Epithelial cell of proximal tubule (primary cell): Measurements from ENCODE around the gene TMTC4. TPM values are rescaled to one million over a fixed set of nuclear protein-coding genes. Genes with fewer than 3 reads are reported as not detected.
A peak's percentile ranks its signal among the peaks of the same experiment; 100 is the strongest.

Experiments used
- DNase-seq: peaks from one replicate; pipeline ENCODE4 v3.0.0-alpha.2; 2011; ENCODE audit warnings: low read depth
- H3K4me3 ChIP-seq: 2 replicates; pipeline ENCODE4 v1.5.1; 2011; ENCODE audit warnings: low read depth, mild to moderate bottlenecking, low read length
- total RNA-seq: library from RNA; depleted of rRNA; stranded (reverse); fragments of >200 nt; gene quantifications from 2 replicates; pipeline ENCODE4 v1.2.3, GENCODE V29; 2015
- TF ChIP-seq, protein P1 (sequence below): conservative IDR thresholded peaks from 2 replicates; pipeline ENCODE4 v1.5.1; 2012; ENCODE audit warnings: low read depth, mild to moderate bottlenecking, low read length

Gene TMTC4
- total RNA-seq, 1 donor from 2014 or later, result 31.2 TPM

DNA sequence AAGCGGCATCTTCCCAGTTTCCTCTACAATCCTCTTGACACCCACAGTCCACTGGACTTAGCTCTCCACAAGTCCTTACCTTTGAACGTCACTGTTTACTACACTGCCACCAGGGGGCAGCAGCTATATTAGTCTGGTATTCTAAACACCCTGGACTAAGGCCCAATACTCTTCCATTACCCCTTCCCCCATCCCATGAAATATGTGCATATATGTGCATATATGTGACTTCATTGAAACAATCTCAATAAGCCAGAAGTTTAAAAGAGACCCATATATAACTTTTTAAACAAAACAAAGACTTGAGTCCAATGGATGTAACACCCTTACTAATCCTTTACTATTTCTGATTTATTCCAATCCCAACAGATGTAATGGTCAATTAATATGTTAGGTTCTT, 101.5 kb downstream of the TMTC4 start:
- H3K4me3 ChIP-seq, result no peak overlapping the region
- peak; percentile 25 for DNase-seq
- TF ChIP-seq, protein P1, sequence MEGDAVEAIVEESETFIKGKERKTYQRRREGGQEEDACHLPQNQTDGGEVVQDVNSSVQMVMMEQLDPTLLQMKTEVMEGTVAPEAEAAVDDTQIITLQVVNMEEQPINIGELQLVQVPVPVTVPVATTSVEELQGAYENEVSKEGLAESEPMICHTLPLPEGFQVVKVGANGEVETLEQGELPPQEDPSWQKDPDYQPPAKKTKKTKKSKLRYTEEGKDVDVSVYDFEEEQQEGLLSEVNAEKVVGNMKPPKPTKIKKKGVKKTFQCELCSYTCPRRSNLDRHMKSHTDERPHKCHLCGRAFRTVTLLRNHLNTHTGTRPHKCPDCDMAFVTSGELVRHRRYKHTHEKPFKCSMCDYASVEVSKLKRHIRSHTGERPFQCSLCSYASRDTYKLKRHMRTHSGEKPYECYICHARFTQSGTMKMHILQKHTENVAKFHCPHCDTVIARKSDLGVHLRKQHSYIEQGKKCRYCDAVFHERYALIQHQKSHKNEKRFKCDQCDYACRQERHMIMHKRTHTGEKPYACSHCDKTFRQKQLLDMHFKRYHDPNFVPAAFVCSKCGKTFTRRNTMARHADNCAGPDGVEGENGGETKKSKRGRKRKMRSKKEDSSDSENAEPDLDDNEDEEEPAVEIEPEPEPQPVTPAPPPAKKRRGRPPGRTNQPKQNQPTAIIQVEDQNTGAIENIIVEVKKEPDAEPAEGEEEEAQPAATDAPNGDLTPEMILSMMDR, result peak; percentile 81

DNA sequence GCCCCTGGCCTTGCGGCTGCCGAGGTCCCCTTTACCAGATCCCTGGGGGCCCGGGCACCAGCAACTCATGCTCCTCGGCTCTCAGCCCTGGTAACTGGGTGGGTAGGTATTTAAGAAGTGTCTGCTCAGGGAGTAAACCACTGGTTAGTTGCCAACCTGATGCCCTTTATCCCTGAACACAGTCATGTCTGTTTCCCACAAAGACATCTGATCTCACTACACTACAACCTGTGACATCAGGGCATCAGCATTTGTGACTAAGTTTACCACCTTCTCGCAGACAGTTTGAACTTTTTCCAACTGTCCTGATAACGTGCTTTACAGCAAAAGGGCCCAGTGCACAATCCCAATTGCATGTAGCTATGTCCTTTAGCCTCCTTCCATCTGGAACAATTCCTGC, 108.1 kb downstream of the TMTC4 start:
- no peak overlapping the region for H3K4me3 ChIP-seq
- TF ChIP-seq, protein P1, result no peak
- peak; percentile 45 for DNase-seq

DNA sequence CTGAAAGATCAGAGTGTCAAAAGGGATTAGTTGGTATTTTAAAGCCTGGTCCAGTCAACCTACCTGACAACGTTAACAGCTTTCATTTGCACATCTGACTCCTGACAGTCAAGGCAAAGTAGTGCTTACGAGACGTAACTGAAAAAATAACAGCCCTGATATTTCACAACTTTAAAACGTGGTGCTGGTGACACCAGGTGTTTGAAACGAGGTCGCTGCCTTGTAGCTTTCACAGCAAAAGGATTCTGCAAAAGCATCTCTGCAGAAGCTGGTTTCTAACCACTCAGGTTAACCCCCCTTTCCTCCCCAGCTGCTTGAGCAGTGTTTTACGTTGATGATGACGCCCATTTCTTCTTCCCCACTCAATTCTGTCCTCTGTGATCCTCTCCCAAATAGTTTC, 109.3 kb downstream of the TMTC4 start:
- TF ChIP-seq, protein P1, result no peak
- DNase-seq, result no peak

DNA sequence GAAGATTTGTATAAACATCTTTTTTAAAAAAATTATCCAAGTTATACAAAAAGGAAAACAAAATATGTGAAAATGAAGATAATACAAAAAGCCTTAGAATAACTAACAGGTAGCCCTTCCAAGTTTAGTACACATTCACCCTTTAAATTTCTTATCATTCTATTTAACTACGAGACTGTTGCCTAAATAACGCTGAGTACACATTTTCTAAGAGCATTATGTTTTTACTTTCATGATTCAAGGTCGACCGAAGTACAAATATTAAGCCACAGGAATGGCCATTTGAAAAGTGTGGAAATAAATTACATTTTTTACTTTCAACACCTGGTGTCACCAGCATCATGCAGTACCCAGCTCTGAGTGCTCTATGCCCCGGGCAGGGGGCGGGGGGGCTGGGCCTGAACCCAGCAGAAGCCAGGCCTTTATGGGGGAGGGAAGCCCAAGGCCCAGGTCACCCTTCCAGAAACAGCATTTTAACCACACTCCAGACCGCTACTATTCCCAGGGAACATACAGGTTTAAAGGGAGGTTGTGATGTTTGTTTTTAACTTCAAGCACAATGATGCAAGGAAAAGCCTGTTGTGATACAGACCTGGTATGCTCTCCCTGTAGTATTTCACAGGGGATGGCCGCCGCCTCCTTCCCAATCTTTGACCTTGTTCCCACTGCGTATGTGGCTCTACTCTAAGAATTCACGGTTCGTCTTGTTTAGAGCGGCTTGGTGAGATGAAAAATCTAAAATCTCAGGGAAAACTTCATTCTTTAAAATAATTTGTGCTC, 110.0 kb downstream of the TMTC4 start:
- no peak overlapping the region for H3K4me3 ChIP-seq
- DNase-seq, result no peak
- TF ChIP-seq, protein P1, result no peak

More for the DNA sequence above, 109.3 kb downstream of the TMTC4 start:
- H3K4me3 ChIP-seq, result no peak overlapping the region

DNA sequence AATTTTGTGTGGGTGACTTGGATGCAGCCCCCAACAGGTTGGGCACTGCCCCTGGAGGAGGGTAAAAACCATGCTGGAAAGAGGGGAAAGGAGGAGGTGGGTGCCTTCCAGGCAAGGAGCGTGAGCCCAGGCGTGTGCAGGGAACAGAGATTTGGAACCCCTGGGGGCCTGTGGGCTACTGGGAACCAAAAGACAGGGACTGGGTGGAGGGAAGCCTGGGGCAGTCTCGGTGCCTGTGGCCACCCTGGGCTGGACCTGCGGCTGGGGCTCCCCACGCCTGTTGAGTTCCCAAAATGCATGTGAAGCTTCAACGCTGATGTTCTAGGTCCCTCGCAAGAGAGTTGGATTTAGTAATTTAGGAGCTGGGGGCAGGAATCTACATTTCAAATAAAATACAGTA, 110.8 kb downstream of the TMTC4 start:
- no peak for DNase-seq
- H3K4me3 ChIP-seq, result no peak overlapping the region
- TF ChIP-seq, protein P1, result no peak

DNA sequence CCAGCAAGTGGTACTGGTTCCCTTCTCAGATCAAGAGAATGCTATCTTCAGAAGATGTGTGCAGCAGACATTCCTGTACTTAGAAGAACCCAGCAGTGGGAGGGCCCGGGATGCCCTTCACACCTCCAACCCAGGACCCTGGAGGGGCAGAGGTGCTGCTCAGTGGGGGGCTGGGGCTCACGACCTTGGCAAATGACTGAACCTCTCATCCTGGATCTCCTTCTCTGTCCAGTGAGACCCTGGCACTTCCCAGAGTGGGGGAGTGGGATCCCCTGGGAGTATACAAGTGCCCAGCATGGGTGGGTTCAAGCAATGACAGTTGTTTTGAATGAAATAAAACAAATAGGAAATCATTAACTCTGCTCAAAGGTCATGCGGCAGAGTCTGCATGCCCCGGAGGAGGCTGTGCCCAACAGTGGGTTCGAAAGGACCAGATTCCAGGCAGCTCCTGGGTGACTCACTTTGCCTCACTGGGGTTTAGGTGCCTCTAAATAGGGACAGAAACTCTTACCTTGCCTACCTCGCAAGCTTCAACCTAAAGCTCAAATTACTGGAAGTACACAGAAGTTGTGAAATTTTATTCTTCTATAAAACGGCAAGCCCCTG, 112.9 kb downstream of the TMTC4 start:
- no peak for DNase-seq
- H3K4me3 ChIP-seq, result no peak overlapping the region
- TF ChIP-seq, protein P1, result no peak

DNA sequence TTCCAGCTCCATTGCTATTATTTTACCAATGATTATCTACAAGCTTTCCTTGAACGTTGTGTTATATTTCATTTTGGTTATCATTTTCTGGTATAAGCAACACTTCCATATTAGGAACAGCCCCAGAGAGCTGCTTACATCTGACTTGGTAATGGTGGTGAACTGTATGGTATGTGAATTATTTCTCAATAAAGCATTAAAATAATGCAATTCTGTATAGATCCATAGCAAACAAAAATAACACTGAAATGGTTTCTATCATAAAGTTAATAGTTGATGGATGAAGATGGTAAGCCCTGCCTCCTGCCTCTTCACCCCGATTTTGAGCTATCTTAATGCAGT, 113.5 kb downstream of the TMTC4 start:
- H3K4me3 ChIP-seq, result no peak overlapping the region
- TF ChIP-seq, protein P1, result no peak
- no peak for DNase-seq
